Activated B cell treated with CpG ODN at 0.5 μM for 24 hours (primary cell): Measurements from ENCODE around the gene STARD5. TPM values are rescaled to one million over a fixed set of nuclear protein-coding genes. Genes with fewer than 3 reads are reported as not detected.

ENCODE experiments used
- ATAC-seq: fragments of 200-7000 bp; cut with Tn5 transposase; one replicate; pipeline ENCODE4 v1.10.0; 2021; ENCODE audit warnings: low read depth, mild to moderate bottlenecking, moderate library complexity
- CTCF ChIA-PET: fragments of 350-600 bp; sonication (Branson Sonifier 250); formaldehyde crosslinking; loops from one replicate; lab custom pipeline; 2021; ENCODE audit warnings: antibody characterized with exemption; lab: Charles Lee
- POLR2A ChIA-PET: fragments of 350-600 bp; sonication (Branson Sonifier 250); formaldehyde crosslinking; loops from one replicate; lab custom pipeline; 2021; ENCODE audit warnings: antibody characterized with exemption; lab: Charles Lee
- DNase-seq: peaks from one replicate; pipeline ENCODE4 v3.0.0; 2022
- H3K27ac Mint-ChIP-seq: one replicate; pipeline ENCODE4 v1.8.0; 2020; ENCODE audit warnings: mixed read lengths
- H3K27me3 Mint-ChIP-seq: one replicate; pipeline ENCODE4 v1.8.0; 2021; ENCODE audit warnings: mixed read lengths
- H3K36me3 Mint-ChIP-seq: one replicate; pipeline ENCODE4 v1.8.0; 2021; ENCODE audit warnings: low read depth, mixed read lengths
- H3K4me1 Mint-ChIP-seq: one replicate; pipeline ENCODE4 v1.8.0; 2021; ENCODE audit warnings: mixed read lengths
- H3K4me3 Mint-ChIP-seq: one replicate; pipeline ENCODE4 v1.8.0; 2020; ENCODE audit warnings: mild to moderate bottlenecking, mixed read lengths
- H3K9me3 Mint-ChIP-seq: one replicate; pipeline ENCODE4 v1.8.0; 2020; ENCODE audit warnings: mixed read lengths
- intact Hi-C: fragments of 100-400 bp; cut with micrococcal nuclease; formaldehyde crosslinking; loops from one replicate; pipeline ENCODE4 v1.15.1; 2024
- total RNA-seq: library from RNA; stranded (reverse); gene quantifications from 2 replicates; pipeline ENCODE4 v1.2.3, GENCODE V29; 2022
- TF ChIP-seq, protein P1 (sequence below): fragments of 200-600 bp; IDR thresholded peaks from one replicate; pipeline ENCODE4 v1.8.0; 2022; ENCODE audit warnings: antibody characterized with exemption, mild to moderate bottlenecking

STARD5 gene
- total RNA-seq, 1 donor from 2014 or later = 14.3 TPM

GRCh38 chr15:81346611-81347010, 22.7 kb upstream of the STARD5 start:
- intact Hi-C loops = no loop called here
- CTCF ChIA-PET = no interaction called here
- no peak overlapping the region for H3K27ac Mint-ChIP-seq
- H3K4me1 Mint-ChIP-seq = no peaks in the 10 kb centered on the region
- DNase-seq (no peak), ATAC-seq (no peak)
- H3K9me3 Mint-ChIP-seq = no peaks in the 10 kb centered on the region
- no peaks in the 10 kb centered on the region for H3K36me3 Mint-ChIP-seq
- POLR2A ChIA-PET = no interaction called here
- H3K4me3 Mint-ChIP-seq = no peak overlapping the region
- TF ChIP-seq, protein P1, sequence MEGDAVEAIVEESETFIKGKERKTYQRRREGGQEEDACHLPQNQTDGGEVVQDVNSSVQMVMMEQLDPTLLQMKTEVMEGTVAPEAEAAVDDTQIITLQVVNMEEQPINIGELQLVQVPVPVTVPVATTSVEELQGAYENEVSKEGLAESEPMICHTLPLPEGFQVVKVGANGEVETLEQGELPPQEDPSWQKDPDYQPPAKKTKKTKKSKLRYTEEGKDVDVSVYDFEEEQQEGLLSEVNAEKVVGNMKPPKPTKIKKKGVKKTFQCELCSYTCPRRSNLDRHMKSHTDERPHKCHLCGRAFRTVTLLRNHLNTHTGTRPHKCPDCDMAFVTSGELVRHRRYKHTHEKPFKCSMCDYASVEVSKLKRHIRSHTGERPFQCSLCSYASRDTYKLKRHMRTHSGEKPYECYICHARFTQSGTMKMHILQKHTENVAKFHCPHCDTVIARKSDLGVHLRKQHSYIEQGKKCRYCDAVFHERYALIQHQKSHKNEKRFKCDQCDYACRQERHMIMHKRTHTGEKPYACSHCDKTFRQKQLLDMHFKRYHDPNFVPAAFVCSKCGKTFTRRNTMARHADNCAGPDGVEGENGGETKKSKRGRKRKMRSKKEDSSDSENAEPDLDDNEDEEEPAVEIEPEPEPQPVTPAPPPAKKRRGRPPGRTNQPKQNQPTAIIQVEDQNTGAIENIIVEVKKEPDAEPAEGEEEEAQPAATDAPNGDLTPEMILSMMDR = no peak
- peaks cover 2% of the 10 kb centered on the region for H3K27me3 Mint-ChIP-seq

GRCh38 chr15:81343371-81343770, 19.4 kb upstream of the STARD5 start:
- ATAC-seq = no peak
- ChIA-PET CTCF (interaction anchor here (0.9 kb wide), 1 partner anchor 77 kb away, joined by 4 read pairs; no protein-coding TSS in a partner anchor), POLR2A (no interaction called here)

GRCh38 chr15:81341351-81341750, 17.4 kb upstream of the STARD5 start:
- Mint-ChIP-seq H3K27me3 (no peaks in the 10 kb centered on the region), H3K36me3 (no peaks in the 10 kb centered on the region), H3K4me1 (peaks cover 5% of the 10 kb centered on the region), H3K27ac (no peak overlapping the region), H3K9me3 (no peaks in the 10 kb centered on the region), H3K4me3 (no peak overlapping the region)
- intact Hi-C loops = no loop called here
- CTCF ChIA-PET = interaction anchor here (1.3 kb wide), 2 partner anchors 73 to 75 kb away, joined by 4 to 6 read pairs; no protein-coding TSS in a partner anchor
- no peak for DNase-seq
- no peak for ATAC-seq
- TF ChIP-seq, protein P1 = no peak
- POLR2A ChIA-PET = no interaction called here

More at GRCh38 chr15:81343371-81343770, 19.4 kb upstream of the STARD5 start:
- H3K36me3 Mint-ChIP-seq = no peaks in the 10 kb centered on the region
- no peak overlapping the region for H3K27ac Mint-ChIP-seq
- no peaks in the 10 kb centered on the region for H3K9me3 Mint-ChIP-seq
- no peak overlapping the region for H3K4me3 Mint-ChIP-seq
- no peak for DNase-seq
- H3K4me1 Mint-ChIP-seq = no peaks in the 10 kb centered on the region
- TF ChIP-seq, protein P1 = no peak
- intact Hi-C loops = no loop called here
- no peaks in the 10 kb centered on the region for H3K27me3 Mint-ChIP-seq

DNA sequence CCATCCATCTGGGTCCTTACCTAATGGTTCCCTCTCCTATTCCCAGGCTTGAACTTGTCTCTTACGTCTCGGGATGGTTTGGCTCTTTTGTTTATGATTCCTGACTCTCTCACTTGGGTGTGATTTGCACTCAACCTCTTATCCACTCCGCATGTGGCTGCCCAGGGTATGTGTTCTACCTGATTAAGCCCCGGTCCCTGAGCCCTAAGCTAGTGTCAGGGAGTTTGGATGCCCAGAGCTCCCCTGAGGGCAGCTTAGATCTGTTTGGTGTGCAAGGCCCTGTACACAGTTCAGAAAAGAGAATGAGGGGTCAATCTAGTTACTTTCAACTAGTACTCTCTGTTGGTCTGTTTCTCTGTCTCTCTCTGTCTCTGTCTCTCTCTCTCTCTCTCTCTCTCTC, 15.9 kb upstream of the STARD5 start:
- no peak overlapping the region for H3K27ac Mint-ChIP-seq

GRCh38 chr15:81339321-81339720, 15.4 kb upstream of the STARD5 start:
- Mint-ChIP-seq H3K4me3 (no peak overlapping the region), H3K4me1 (peaks cover 6% of the 10 kb centered on the region), H3K27ac (no peak overlapping the region), H3K36me3 (no peaks in the 10 kb centered on the region), H3K9me3 (no peaks in the 10 kb centered on the region), H3K27me3 (no peaks in the 10 kb centered on the region)
- ATAC-seq (no peak), DNase-seq (no peak)
- CTCF ChIA-PET = interaction anchor here (1.0 to 9.4 kb wide), 4 partner anchors 65 to 231 kb away, joined by 3 to 158 read pairs (median 6); no protein-coding TSS in a partner anchor
- intact Hi-C loops = no loop called here
- POLR2A ChIA-PET = no interaction called here
- TF ChIP-seq, protein P1 = no peak

More for the DNA sequence above, 15.9 kb upstream of the STARD5 start:
- DNase-seq (no peak), ATAC-seq (no peak)
- Mint-ChIP-seq H3K27me3 (no peaks in the 10 kb centered on the region), H3K4me1 (peaks cover 6% of the 10 kb centered on the region), H3K4me3 (no peak overlapping the region), H3K36me3 (no peaks in the 10 kb centered on the region), H3K9me3 (no peaks in the 10 kb centered on the region)
- CTCF ChIA-PET = interaction anchor here (1.6 to 9.4 kb wide), 2 partner anchors 66 to 74 kb away, joined by 7 to 158 read pairs; no protein-coding TSS in a partner anchor
- TF ChIP-seq, protein P1 = no peak
- intact Hi-C loops = no loop called here
- POLR2A ChIA-PET = no interaction called here
